Muscle layer of colon (tissue), 2 donors: ENCODE measurements around the gene ANXA11.
"Not testable (repeated sequence)": the region's sequence is repeated elsewhere in the genome, so short reads cannot be mapped to it uniquely, and the experiment has no call there.

Experiments used
- H3K27ac ChIP-seq: one replicate; pipeline ENCODE4 v1.7.0; 2013; ENCODE audit warnings: low read depth, mild to moderate bottlenecking, low read length, moderate library complexity
- H3K27me3 ChIP-seq, 2 donors: one replicate each; pipeline ENCODE4 v1.7.0; 2013; ENCODE audit warnings: low read length in 2 of 2, mild to moderate bottlenecking in 2 of 2; ENCODE audit not compliant: insufficient read depth in 2 of 2, control insufficient read depth in 1 of 2
- H3K36me3 ChIP-seq: one replicate; pipeline ENCODE4 v1.7.0; 2013; ENCODE audit warnings: mild to moderate bottlenecking, low read length; ENCODE audit not compliant: insufficient read depth
- H3K4me1 ChIP-seq: one replicate; pipeline ENCODE4 v1.7.0; 2013; ENCODE audit warnings: mild to moderate bottlenecking, low read length; ENCODE audit not compliant: insufficient read depth
- H3K4me3 ChIP-seq, 2 donors: one replicate each; pipeline ENCODE4 v1.7.0; 2013; ENCODE audit warnings: low read length in 2 of 2, low read depth in 1 of 2, mild to moderate bottlenecking in 1 of 2, moderate library complexity in 1 of 2
- H3K9ac ChIP-seq: one replicate; pipeline ENCODE4 v1.7.0; 2013; ENCODE audit warnings: low read length
- H3K9me3 ChIP-seq: one replicate; pipeline ENCODE4 v1.7.0; 2013; ENCODE audit warnings: mild to moderate bottlenecking, low read length
- donor health status: abdominal sarcoma.
- donor health status: Adenocarcinoma of cecum.

The ANXA11 gene

DNA sequence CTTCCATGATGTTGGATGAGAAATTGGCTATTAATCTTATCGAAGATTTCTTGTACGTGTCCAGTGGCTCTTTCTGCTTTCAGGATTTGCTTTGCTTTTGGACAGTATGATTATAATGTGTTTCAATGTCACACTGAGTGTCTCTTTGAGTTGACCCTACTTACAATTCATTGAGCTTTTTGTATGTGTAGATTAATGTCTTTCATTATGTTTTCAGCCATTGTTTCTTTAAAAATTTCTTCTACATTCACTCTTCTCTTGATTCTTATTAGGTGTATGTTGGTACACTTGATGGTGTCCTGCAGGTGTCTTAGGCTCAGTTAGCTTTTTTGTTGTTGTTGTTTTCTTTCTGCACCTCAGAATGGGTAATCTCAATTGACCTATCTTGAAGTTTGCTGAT lies 56.2 kb downstream of the ANXA11 start:
- Histone ChIP-seq H3K36me3 (peaks cover 25% of the 10 kb centered on the region), H3K4me3 (no peak overlapping the region), H3K27me3 (no peaks in the 10 kb centered on the region), H3K27ac (no peak overlapping the region), H3K9me3 (no peaks in the 10 kb centered on the region), H3K9ac (no peak overlapping the region), H3K4me1 (peaks cover 7% of the 10 kb centered on the region)

DNA sequence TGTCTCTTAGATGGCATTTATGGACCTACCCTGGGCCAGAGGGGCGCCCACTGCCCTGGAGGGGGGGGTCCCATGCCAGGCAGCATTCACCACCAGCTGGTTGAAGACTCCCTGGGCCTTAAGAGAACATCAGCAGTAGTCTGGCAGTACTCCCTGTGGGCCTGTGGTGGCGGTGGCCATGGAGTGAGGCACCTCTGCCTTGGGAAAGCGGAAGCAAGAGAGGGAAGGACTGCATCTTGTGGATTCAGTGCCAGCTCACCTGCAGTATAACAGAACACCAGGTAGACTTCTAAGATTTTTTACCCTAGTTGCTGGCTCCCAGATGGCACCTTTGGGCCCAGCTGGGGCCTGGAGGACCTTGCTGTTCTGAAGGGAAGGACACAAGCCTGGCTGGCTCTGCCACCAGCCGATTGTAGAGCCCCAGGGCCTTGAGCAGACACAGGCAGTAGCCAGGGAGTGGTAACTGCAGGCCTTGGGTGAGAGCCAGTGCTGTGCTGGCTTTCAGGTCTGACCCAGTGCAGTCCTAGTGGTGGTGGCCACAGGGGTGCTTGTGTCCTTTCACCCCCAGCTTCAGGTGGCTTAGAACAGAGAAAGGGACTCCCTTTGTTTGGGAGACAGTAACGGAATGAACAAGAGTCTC lies 57.1 kb downstream of the ANXA11 start:
- Histone ChIP-seq H3K36me3 (peaks cover 20% of the 10 kb centered on the region), H3K9ac (no peak overlapping the region), H3K9me3 (no peaks in the 10 kb centered on the region), H3K4me1 (peaks cover 12% of the 10 kb centered on the region), H3K4me3 (no peak overlapping the region), H3K27ac (no peak overlapping the region), H3K27me3 (no peaks in the 10 kb centered on the region)

DNA sequence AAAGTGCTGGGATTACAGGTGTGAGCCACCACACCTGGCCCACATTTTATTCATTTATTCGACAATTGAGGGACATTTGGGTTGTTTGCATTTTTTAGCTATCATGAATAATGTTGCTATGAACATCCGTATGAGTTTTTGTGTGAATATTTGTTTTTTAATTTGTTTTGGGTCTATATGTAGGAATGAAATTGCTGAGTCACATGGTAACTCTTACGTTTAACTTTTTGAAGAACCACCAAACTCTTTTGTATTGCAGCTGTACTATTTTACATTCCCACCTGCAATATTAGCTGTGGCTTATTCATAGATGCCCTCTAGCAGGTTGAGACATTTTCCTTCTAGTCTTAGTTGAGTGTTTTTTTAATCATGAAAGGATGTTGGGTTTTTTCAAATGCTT lies 58.4 kb downstream of the ANXA11 start:
- Histone ChIP-seq H3K9ac (no peak overlapping the region), H3K27ac (no peak overlapping the region), H3K9me3 (no peaks in the 10 kb centered on the region), H3K4me1 (peaks cover 12% of the 10 kb centered on the region), H3K4me3 (no peak overlapping the region), H3K36me3 (peaks cover 7% of the 10 kb centered on the region), H3K27me3 (no peaks in the 10 kb centered on the region)

DNA sequence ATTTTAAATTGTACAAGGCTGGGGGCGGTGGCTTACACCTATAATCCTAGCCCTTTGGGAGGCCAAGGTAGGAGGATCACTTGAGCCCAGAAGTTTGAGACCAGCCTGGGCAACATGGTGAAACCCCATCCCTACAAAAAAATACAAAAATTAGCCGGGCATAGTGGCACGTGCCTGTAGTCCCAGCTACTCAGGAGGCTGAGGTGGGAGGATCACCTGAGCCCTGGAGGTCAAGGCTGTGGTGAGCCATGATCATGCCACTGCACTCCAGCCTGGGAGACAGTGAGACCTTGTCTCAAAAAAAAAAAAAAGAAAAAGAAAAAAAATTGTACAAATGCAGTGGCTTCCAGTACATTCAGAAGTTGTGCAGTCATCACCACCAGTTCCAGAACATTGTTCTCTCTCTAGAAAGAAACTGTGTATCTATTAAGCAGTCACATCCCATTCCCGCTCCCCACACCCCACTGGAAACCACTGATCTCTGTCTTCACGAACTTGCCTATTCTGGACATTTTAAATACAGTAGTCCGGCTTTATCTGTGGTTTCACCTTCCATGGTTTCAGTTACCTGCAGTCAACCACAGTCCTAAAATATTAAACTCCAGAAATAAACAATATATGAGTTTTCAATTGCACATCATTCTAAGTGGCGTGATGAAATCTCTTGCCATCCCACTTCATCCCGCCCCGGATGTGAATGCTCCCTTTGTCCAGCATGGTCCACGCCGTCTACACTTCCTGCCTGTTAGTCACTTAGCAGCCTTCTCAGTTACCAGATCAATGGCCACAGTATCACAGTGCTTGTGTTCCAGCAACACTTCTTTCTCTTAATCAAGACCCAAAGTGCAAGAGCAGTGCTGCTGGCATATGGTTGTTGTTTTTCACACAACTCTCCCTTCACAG lies 59.7 kb downstream of the ANXA11 start:
- peaks cover 12% of the 10 kb centered on the region for H3K4me1 ChIP-seq
- not testable (repeated sequence) for H3K4me3 ChIP-seq, H3K27me3 ChIP-seq, H3K9me3 ChIP-seq, H3K36me3 ChIP-seq, H3K27ac ChIP-seq, H3K9ac ChIP-seq

DNA sequence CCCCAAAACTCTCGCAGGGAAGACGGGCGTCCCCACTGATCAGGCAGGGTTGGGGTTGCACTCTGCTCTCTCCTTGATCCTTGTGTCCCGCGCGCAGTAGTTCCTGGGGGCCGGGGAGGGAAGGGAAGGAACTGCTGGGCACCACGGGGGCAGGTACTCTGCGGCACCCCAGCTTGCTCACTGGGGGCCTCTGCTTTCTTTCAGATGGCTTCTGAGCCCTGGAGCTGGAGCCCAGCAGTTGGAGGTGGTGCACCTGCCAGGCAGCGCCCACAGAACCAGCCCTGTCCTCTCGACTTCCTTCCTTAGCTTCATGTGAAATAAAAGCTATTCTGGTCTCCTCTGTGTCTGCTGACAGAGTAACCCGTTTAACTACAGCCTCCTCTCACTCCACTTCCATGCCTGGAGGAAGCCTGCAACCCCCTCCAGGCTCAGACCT lies 60.6 kb downstream of the ANXA11 start:
- Histone ChIP-seq H3K4me3 (no peak overlapping the region), H3K4me1 (peaks cover 12% of the 10 kb centered on the region), H3K27ac (no peak overlapping the region), H3K9ac (no peak overlapping the region), H3K9me3 (no peaks in the 10 kb centered on the region), H3K27me3 (no peaks in the 10 kb centered on the region), H3K36me3 (peaks cover 5% of the 10 kb centered on the region)

DNA sequence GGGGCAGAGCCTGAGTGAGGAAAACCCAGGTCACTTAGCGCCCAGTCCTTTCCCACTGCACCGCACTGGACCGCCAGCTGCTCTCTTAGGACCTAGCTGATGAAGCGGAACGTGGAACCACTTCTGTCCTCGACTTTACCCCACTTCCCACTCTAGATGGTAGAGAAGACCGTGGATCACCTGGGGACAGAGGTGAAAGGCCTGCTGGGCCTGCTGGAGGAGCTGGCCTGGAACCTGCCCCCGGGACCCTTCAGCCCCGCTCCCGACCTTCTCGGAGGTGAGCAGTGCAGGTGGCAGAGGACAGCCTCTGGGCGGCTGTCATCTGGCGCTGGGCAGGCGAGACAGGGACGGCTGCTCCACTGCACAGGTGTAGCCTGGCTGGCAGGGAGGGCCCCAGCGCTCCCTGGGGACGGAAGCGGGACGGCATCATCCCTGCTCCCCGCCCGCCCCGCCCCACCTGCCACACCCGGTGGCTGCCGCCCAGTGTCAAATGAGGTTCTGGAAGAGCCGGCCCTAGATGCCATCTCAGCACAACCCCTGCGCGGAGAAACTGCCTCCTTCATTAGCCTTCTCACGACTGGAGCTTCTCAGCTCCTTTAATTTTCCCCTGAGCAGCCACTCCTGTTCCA lies 61.2 kb downstream of the ANXA11 start:
- H3K27me3 ChIP-seq: no peaks in the 10 kb centered on the region
- peak overlapping the region in 1 of 2 donors; percentile 38 for H3K4me3 ChIP-seq
- H3K9me3 ChIP-seq: no peaks in the 10 kb centered on the region
- peaks cover 5% of the 10 kb centered on the region for H3K36me3 ChIP-seq
- no peak overlapping the region for H3K9ac ChIP-seq
- no peak overlapping the region for H3K27ac ChIP-seq
- H3K4me1 ChIP-seq: peaks cover 12% of the 10 kb centered on the region

DNA sequence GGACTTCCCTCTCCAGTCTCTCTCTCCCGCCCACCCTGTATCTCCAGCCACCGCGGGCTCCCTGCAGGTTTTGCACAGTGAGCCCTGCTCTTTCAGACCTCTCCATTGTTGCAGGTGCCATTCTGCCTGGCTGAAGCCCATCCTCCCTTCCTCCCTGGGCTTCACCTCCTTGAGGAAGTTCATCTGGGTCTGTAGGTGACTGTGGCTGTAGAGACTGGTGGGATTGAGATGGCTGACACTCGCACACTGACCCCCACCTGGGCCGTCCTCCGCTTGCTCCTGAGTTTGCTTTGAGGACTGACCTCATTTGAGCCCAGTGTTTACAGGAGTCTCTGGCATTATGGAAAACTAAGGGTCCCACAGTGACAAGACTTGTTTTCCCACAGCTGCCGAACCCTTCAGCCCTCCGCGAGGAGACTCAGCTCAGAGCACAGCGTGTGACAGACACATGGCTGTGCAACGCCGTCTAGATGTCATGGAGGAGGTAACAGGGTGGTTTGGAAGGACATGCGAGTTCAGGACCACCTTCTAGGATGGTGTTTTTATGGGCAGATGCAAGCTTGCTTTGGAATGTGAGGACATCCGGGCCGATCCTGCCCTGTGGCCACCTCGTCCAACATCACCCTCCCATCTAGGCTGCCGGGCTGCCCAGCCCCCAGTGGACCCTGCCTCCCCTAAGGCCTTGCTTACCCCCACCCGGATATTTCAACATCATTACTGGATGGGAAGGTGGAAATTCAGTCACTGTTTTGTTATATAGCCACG lies 63.5 kb downstream of the ANXA11 start:
- H3K27ac ChIP-seq: no peak overlapping the region

DNA sequence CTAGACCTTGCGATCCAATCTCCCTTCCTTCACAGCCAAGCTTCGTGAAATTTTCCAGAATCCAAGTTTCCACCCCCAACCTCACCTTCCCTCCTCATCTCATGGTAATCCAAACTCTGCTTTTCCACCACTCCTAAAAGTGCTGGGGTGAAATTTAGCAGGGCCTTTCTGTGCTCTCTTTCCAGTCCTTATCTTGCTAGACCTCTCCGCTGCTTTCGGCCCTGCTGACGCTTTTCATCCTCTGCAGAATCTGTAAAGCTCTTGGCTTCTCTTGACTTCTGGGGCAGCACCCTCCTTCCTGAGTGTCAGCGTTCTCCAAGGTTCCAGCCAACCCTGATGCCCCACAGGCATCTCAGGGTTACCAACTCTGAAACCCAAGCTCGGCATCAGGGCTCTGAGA lies 65.1 kb downstream of the ANXA11 start:
- H3K36me3 ChIP-seq: no peaks in the 10 kb centered on the region
- H3K4me3 ChIP-seq: no peak overlapping the region
- no peaks in the 10 kb centered on the region for H3K9me3 ChIP-seq
- peaks cover 0 to 5% of the 10 kb centered on the region in 2 donors for H3K27me3 ChIP-seq
- H3K9ac ChIP-seq: no peak overlapping the region
- H3K4me1 ChIP-seq: peaks cover 12% of the 10 kb centered on the region
- no peak overlapping the region for H3K27ac ChIP-seq

More for the DNA sequence above, 63.5 kb downstream of the ANXA11 start:
- no peaks in the 10 kb centered on the region for H3K9me3 ChIP-seq
- H3K36me3 ChIP-seq: no peaks in the 10 kb centered on the region
- peaks cover 0 to 4% of the 10 kb centered on the region in 2 donors for H3K27me3 ChIP-seq
- H3K9ac ChIP-seq: no peak overlapping the region
- no peak overlapping the region for H3K4me3 ChIP-seq
- peaks cover 12% of the 10 kb centered on the region for H3K4me1 ChIP-seq

DNA sequence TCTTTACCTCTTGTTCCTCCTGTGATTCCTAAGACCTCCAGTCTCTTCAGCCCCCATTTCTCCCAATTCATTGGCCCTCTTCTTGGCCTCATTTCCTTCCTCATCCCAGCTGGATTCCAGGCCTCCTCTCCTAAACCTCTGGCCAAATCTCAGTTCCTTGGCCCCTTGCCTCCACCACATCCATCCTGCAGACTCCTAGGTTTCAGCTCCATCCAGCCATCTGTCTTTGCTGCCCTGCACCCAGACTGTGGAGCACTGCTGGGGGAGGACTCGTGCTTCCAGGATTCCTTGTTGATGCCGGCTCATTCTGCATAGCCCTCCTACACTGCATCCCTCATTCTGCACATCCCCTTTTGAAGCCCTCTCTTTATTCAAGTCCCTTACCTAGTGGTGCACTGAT lies 66.1 kb downstream of the ANXA11 start:
- Histone ChIP-seq H3K9ac (no peak overlapping the region), H3K9me3 (no peaks in the 10 kb centered on the region), H3K27me3 (peaks cover 0 to 5% of the 10 kb centered on the region in 2 donors), H3K4me1 (peaks cover 6% of the 10 kb centered on the region), H3K4me3 (no peak overlapping the region), H3K27ac (no peak overlapping the region), H3K36me3 (no peaks in the 10 kb centered on the region)

DNA sequence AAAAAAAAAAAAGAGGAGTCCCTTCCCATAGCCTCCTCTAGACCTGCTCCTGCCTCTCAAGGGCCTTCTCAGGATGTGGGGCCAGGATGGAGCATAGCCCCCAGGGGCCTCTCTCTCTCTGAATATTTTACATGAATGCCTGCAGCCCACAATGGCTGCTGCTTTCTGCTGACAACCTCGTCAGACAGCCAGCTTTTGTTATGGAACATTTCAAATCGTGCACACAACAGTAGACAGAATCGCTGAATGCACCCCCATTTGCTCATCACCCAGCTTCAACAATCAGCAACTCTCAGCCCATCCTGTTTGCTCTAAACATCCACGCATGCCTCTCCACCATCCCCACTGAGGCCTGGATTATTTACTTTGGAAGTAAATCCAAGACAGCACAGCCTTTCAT lies 67.4 kb downstream of the ANXA11 start:
- Histone ChIP-seq H3K4me3 (no peak overlapping the region), H3K27me3 (peaks cover 5 to 13% of the 10 kb centered on the region in 2 donors), H3K9me3 (no peaks in the 10 kb centered on the region), H3K36me3 (no peaks in the 10 kb centered on the region), H3K4me1 (no peaks in the 10 kb centered on the region), H3K9ac (no peak overlapping the region), H3K27ac (no peak overlapping the region)
